Mesenchymal stem cell (in vitro differentiated cells and primary cell): ENCODE measurements around the gene TMEM50A.
"Not testable (repeated sequence)": the region's sequence is repeated elsewhere in the genome, so short reads cannot be mapped to it uniquely, and the experiment has no call there.

Experiments
- DNase-seq: peaks from one replicate; pipeline ENCODE4 v3.0.0-alpha.2; 2013
- H2AFZ ChIP-seq: one replicate; pipeline ENCODE4 v1.6.1; 2013; ENCODE audit warnings: low read depth, mild to moderate bottlenecking, control low read depth, inconsistent platforms, low read length, moderate library complexity
- H2AK5ac ChIP-seq: 2 replicates; pipeline ENCODE4 v1.6.1; 2013; ENCODE audit warnings: low read length, moderate library complexity, mild to moderate bottlenecking, inconsistent platforms; ENCODE audit not compliant: severe bottlenecking
- H2BK120ac ChIP-seq: one replicate; pipeline ENCODE4 v1.6.1; 2013; ENCODE audit warnings: low read depth, mild to moderate bottlenecking, inconsistent platforms, low read length, moderate library complexity
- H2BK12ac ChIP-seq, 2 experiments: one replicate each; pipeline ENCODE4 v1.6.1; 2013; ENCODE audit warnings: inconsistent platforms in 2 of 2, low read length in 2 of 2, mild to moderate bottlenecking in 2 of 2, moderate library complexity in 2 of 2, control low read depth in 1 of 2
- H2BK15ac ChIP-seq: one replicate; pipeline ENCODE4 v1.6.1; 2013; ENCODE audit warnings: mild to moderate bottlenecking, low read depth, inconsistent platforms; ENCODE audit not compliant: poor library complexity, severe bottlenecking
- H2BK5ac ChIP-seq: 2 replicates; pipeline ENCODE4 v1.6.1; 2013; ENCODE audit warnings: low read depth, mild to moderate bottlenecking, low read length, control low read depth, inconsistent platforms; ENCODE audit not compliant: poor library complexity, severe bottlenecking
- H3K14ac ChIP-seq, 2 experiments: one replicate each; pipeline ENCODE4 v1.6.1; 2013; ENCODE audit warnings: inconsistent platforms in 2 of 2, low read length in 2 of 2, control low read depth in 1 of 2, mild to moderate bottlenecking in 1 of 2, moderate library complexity in 1 of 2
- H3K18ac ChIP-seq, 2 experiments: one replicate each; pipeline ENCODE4 v1.6.1; 2013; ENCODE audit warnings: inconsistent platforms in 2 of 2, low read length in 2 of 2, control low read depth in 1 of 2, low read depth in 1 of 2, mild to moderate bottlenecking in 1 of 2
- H3K23ac ChIP-seq, 2 experiments: one replicate each; pipeline ENCODE4 v1.6.1; 2013; ENCODE audit warnings: inconsistent platforms in 2 of 2, low read length in 2 of 2, mild to moderate bottlenecking in 2 of 2, moderate library complexity in 2 of 2, control low read depth in 1 of 2
- H3K27ac ChIP-seq: 2 replicates; pipeline ENCODE4 v1.5.1; 2013; ENCODE audit warnings: mild to moderate bottlenecking, moderate library complexity, low read length, control low read depth, inconsistent platforms; ENCODE audit not compliant: poor library complexity, severe bottlenecking
- H3K27me3 ChIP-seq, 2 experiments: 2 replicates each; pipeline versions ENCODE4 v1.6.1 to v1.7.0; 2013; ENCODE audit warnings: low read length in 2 of 2, mild to moderate bottlenecking in 2 of 2, moderate library complexity in 2 of 2, control low read depth in 1 of 2, inconsistent platforms in 1 of 2; ENCODE audit not compliant: control insufficient read depth in 1 of 2, insufficient read depth in 1 of 2
- H3K36me3 ChIP-seq, 2 experiments: 2 replicates each; pipeline versions ENCODE4 v1.6.1 to v1.7.0; 2013; ENCODE audit warnings: low read length in 2 of 2, control low read depth in 1 of 2, inconsistent platforms in 1 of 2, low read depth in 1 of 2, mild to moderate bottlenecking in 1 of 2; ENCODE audit not compliant: insufficient read depth in 2 of 2, control insufficient read depth in 1 of 2
- H3K4ac ChIP-seq, 2 experiments: one replicate each; pipeline ENCODE4 v1.6.1; 2013; ENCODE audit warnings: inconsistent platforms in 2 of 2, low read length in 2 of 2, mild to moderate bottlenecking in 2 of 2, moderate library complexity in 2 of 2, control low read depth in 1 of 2, low read depth in 1 of 2
- H3K4me1 ChIP-seq: 2 replicates; pipeline ENCODE4 v1.6.1; 2013; ENCODE audit warnings: low read depth, low read length, control low read depth; ENCODE audit not compliant: control insufficient read depth, insufficient read depth
- H3K4me2 ChIP-seq: 2 replicates; pipeline ENCODE4 v1.6.1; 2013; ENCODE audit warnings: low read length, mild to moderate bottlenecking, inconsistent platforms; ENCODE audit not compliant: poor library complexity, severe bottlenecking
- H3K4me3 ChIP-seq, 2 experiments: 2 replicates each; pipeline versions ENCODE4 v1.5.1 to v1.7.0; 2013; ENCODE audit warnings: low read length in 2 of 2, mild to moderate bottlenecking in 2 of 2, control low read depth in 1 of 2, low read depth in 1 of 2; ENCODE audit not compliant: insufficient read depth in 1 of 2
- H3K79me1 ChIP-seq: replicated peaks from 2 replicates; pipeline ENCODE4 v1.6.1; 2013; ENCODE audit warnings: mild to moderate bottlenecking, control low read depth, low read length, inconsistent platforms; ENCODE audit not compliant: poor library complexity, severe bottlenecking
- H3K9ac ChIP-seq: 2 replicates; pipeline ENCODE4 v1.7.0; 2013; ENCODE audit warnings: mild to moderate bottlenecking, low read length, moderate library complexity
- H3K9me3 ChIP-seq: 2 replicates; pipeline ENCODE4 v1.7.0; 2013; ENCODE audit warnings: mild to moderate bottlenecking, low read length; ENCODE audit not compliant: control insufficient read depth
- H4K8ac ChIP-seq: one replicate; pipeline ENCODE4 v1.6.1; 2013; ENCODE audit warnings: inconsistent platforms, mild to moderate bottlenecking, low read length, moderate library complexity
- H4K91ac ChIP-seq: one replicate; pipeline ENCODE4 v1.6.1; 2013; ENCODE audit warnings: mild to moderate bottlenecking, low read length, inconsistent platforms
- WGBS: methylation state at CpG from one replicate; pipeline ENCODE4 v1.1.7; 2013; ENCODE audit warnings: mixed read lengths; 5-methylcytosine and 5-hydroxymethylcytosine counted together

TMEM50A gene

GRCh38 chr1:25361901-25362300 lies 23.8 kb downstream of the TMEM50A start:
- WGBS: 77% methylated on average over 2 of the region's 2 CpGs
- Histone ChIP-seq H3K4me3 (no peak overlapping the region), H2AFZ (no peak overlapping the region), H2BK120ac (no peak overlapping the region), H3K9me3 (no peaks in the 10 kb centered on the region), H3K14ac (no peak overlapping the region), H3K23ac (no peak overlapping the region), H4K91ac (no peak overlapping the region), H3K27ac (no peak overlapping the region), H3K27me3 (no peaks in the 10 kb centered on the region), H2BK5ac (no peak overlapping the region), H3K4me2 (no peak overlapping the region), H3K4ac (no peak overlapping the region), H3K18ac (no peak overlapping the region), H2BK15ac (no peak overlapping the region), H2AK5ac (no peak overlapping the region), H2BK12ac (peak overlapping the region in 1 of 2 experiments; percentile 89), H3K36me3 (peaks cover 9 to 48% of the 10 kb centered on the region in 2 experiments), H3K4me1 (peaks cover 2% of the 10 kb centered on the region), H4K8ac (no peak overlapping the region), H3K79me1 (peaks cover 3% of the 10 kb centered on the region), H3K9ac (peak overlapping the region; percentile 41)
- no peak for DNase-seq

GRCh38 chr1:25362634-25363559 lies 24.8 kb downstream of the TMEM50A start:
- not testable (repeated sequence) for H3K4me2 ChIP-seq, H3K23ac ChIP-seq, H2AK5ac ChIP-seq, H4K8ac ChIP-seq, H3K4me1 ChIP-seq, DNase-seq, H3K9me3 ChIP-seq, H2BK120ac ChIP-seq, H3K14ac ChIP-seq, H2AFZ ChIP-seq, H4K91ac ChIP-seq, H3K9ac ChIP-seq, H3K4me3 ChIP-seq, H3K27me3 ChIP-seq, H3K18ac ChIP-seq, H2BK5ac ChIP-seq, H3K79me1 ChIP-seq, H3K27ac ChIP-seq, H2BK12ac ChIP-seq, H3K4ac ChIP-seq, H2BK15ac ChIP-seq
- peaks cover 4 to 40% of the 10 kb centered on the region in 2 experiments for H3K36me3 ChIP-seq
- no CpG with 5 or more reads among the region's 17 CpGs for WGBS

- Histone ChIP-seq H2AFZ (no peak overlapping the region), H2BK15ac (no peak overlapping the region), H3K27ac (no peak overlapping the region), H3K4me2 (no peak overlapping the region), H3K4me3 (no peak overlapping the region), H2BK5ac (no peak overlapping the region), H3K18ac (no peak overlapping the region), H4K8ac (no peak overlapping the region), H2BK120ac (no peak overlapping the region), H3K79me1 (no peaks in the 10 kb centered on the region), H4K91ac (no peak overlapping the region), H3K9ac (no peak overlapping the region), H3K23ac (no peak overlapping the region), H2BK12ac (no peak overlapping the region), H3K4ac (no peak overlapping the region), H3K14ac (peak overlapping the region in 1 of 2 experiments; percentile 18), H3K36me3 (peaks cover 0 to 3% of the 10 kb centered on the region in 2 experiments), H3K4me1 (peaks cover 4% of the 10 kb centered on the region), H3K27me3 (no peaks in the 10 kb centered on the region), H2AK5ac (no peak overlapping the region), H3K9me3 (no peaks in the 10 kb centered on the region)
- WGBS: 76% methylated on average over 3 of the region's 4 CpGs
- DNase-seq: no peak
Observed at GRCh38 chr1:25369241-25369640, 31.1 kb downstream of the TMEM50A start.

- not testable (repeated sequence) for H3K9me3 ChIP-seq, H3K4me3 ChIP-seq, H3K4me2 ChIP-seq, DNase-seq, H2BK120ac ChIP-seq, H2AK5ac ChIP-seq, H2BK15ac ChIP-seq, H3K36me3 ChIP-seq, H3K23ac ChIP-seq, H4K8ac ChIP-seq, H3K27me3 ChIP-seq, H3K27ac ChIP-seq, H4K91ac ChIP-seq, H3K14ac ChIP-seq, H2BK5ac ChIP-seq, H3K4me1 ChIP-seq, H3K18ac ChIP-seq, H2BK12ac ChIP-seq, H3K79me1 ChIP-seq, H3K4ac ChIP-seq, H3K9ac ChIP-seq, H2AFZ ChIP-seq
- 91% methylated on average over 8 of the region's 12 CpGs for WGBS
Observed at GRCh38 chr1:25369691-25370271, 31.6 kb downstream of the TMEM50A start.
